ENCODE measurements around the gene STPG3. TPM values are rescaled to one million over a fixed set of nuclear protein-coding genes. Genes with fewer than 3 reads are reported as not detected.

STPG3 gene
- total and polyA plus RNA-seq, 2 of the 13 experiments (the other 11 are each of a cell fraction or from before 2014, with no cell fraction given): not detected

DNA sequence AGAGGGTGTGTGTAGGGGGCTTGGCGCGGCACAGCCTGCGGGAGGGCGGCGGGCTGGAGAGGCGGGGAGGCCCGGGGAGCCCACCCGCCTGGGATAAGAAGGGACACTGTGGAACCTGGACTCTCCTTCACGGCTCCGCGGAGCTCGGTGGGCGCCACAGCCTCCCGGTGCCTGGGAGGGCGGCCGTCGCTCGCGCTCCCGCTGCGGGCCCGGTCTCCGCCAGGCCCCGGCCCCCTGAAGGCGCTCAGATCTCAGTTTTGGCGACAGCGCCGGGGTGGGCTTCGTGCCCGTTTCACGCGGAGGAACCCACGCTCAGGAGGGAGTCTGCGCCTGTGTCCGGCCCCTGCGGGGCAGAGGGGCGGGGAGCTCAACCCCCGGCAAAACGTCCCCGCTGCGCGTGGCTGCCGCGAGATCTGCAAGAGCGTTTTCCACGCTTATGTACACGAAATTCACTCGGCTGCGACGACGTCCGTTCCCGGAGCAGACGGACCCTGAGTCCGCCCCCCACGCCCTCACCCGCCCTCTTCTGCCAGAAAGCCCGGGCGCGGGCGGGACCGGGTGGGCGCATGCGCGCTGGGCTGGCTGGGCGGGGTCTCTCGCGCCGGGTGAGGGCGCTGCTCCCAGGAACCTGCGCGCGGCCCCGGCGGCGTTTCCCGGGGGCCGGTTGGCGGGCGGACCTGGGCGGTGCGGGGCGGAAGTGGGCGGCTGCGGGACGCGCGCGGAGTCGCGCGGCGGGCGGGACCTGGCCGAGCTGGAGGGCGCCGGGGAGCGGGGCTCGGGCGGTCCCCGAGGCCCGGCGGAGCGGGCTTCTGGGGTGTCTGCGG, 3.8 kb downstream of the STPG3 start, which contains the start of gene NELFB (continued):
- TF ChIP-seq, protein P1, sequence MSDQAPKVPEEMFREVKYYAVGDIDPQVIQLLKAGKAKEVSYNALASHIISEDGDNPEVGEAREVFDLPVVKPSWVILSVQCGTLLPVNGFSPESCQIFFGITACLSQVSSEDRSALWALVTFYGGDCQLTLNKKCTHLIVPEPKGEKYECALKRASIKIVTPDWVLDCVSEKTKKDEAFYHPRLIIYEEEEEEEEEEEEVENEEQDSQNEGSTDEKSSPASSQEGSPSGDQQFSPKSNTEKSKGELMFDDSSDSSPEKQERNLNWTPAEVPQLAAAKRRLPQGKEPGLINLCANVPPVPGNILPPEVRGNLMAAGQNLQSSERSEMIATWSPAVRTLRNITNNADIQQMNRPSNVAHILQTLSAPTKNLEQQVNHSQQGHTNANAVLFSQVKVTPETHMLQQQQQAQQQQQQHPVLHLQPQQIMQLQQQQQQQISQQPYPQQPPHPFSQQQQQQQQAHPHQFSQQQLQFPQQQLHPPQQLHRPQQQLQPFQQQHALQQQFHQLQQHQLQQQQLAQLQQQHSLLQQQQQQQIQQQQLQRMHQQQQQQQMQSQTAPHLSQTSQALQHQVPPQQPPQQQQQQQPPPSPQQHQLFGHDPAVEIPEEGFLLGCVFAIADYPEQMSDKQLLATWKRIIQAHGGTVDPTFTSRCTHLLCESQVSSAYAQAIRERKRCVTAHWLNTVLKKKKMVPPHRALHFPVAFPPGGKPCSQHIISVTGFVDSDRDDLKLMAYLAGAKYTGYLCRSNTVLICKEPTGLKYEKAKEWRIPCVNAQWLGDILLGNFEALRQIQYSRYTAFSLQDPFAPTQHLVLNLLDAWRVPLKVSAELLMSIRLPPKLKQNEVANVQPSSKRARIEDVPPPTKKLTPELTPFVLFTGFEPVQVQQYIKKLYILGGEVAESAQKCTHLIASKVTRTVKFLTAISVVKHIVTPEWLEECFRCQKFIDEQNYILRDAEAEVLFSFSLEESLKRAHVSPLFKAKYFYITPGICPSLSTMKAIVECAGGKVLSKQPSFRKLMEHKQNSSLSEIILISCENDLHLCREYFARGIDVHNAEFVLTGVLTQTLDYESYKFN (CRISPR knock-in tag; conservative IDR thresholded peaks at IDR 0.05): no peak
- TF ChIP-seq ATF1 (CRISPR knock-in tag; IDR thresholded peaks at IDR 0.05) (no peak), KLF9 (CRISPR knock-in tag; IDR thresholded peaks at IDR 0.05; ENCODE audit: low read depth) (no peak), KAT8 (CRISPR knock-in tag; IDR thresholded peaks at IDR 0.05) (peak; percentile 42; the same call in 1 of the 2 replicates), PLRG1 (conservative IDR thresholded peaks at IDR 0.05) (no peak), ZNF570 (CRISPR knock-in tag; IDR thresholded peaks at IDR 0.05; ENCODE audit: borderline replicate concordance) (no peak), DNMT3B (CRISPR knock-in tag; conservative IDR thresholded peaks at IDR 0.05) (no peak), ZNF746 (CRISPR knock-in tag; IDR thresholded peaks at IDR 0.05) (peak; percentile 79), CBX1 (IDR thresholded peaks at IDR 0.05; ENCODE audit: low read depth) (no peak), ATM (IDR thresholded peaks at IDR 0.05; ENCODE audit: borderline replicate concordance) (no peak), ZNF724P (CRISPR knock-in tag; IDR thresholded peaks at IDR 0.05; ENCODE audit: borderline replicate concordance) (no peak), FOXC1 (CRISPR knock-in tag; IDR thresholded peaks at IDR 0.05; ENCODE audit: borderline replicate concordance) (no peak; the same call in 1 of the 2 replicates), HMG20B (CRISPR knock-in tag; conservative IDR thresholded peaks at IDR 0.05) (no peak)
- TF ChIP-seq, protein P2, sequence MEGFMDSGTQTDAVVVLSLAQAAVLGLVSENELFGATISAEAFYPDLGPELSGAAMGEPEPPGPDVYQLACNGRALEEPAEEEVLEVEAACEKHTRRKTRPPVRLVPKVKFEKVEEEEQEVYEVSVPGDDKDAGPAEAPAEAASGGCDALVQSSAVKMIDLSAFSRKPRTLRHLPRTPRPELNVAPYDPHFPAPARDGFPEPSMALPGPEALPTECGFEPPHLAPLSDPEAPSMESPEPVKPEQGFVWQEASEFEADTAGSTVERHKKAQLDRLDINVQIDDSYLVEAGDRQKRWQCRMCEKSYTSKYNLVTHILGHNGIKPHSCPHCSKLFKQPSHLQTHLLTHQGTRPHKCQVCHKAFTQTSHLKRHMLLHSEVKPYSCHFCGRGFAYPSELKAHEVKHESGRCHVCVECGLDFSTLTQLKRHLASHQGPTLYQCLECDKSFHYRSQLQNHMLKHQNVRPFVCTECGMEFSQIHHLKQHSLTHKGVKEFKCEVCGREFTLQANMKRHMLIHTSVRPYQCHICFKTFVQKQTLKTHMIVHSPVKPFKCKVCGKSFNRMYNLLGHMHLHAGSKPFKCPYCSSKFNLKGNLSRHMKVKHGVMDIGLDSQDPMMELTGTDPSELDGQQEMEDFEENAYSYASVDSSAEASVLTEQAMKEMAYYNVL (CRISPR knock-in tag; IDR thresholded peaks at IDR 0.05; ENCODE audit: borderline replicate concordance): no peak; the same call in 1 of the 2 replicates
- TF ChIP-seq, protein P3, sequence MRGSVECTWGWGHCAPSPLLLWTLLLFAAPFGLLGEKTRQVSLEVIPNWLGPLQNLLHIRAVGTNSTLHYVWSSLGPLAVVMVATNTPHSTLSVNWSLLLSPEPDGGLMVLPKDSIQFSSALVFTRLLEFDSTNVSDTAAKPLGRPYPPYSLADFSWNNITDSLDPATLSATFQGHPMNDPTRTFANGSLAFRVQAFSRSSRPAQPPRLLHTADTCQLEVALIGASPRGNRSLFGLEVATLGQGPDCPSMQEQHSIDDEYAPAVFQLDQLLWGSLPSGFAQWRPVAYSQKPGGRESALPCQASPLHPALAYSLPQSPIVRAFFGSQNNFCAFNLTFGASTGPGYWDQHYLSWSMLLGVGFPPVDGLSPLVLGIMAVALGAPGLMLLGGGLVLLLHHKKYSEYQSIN (CRISPR knock-in tag; IDR thresholded peaks at IDR 0.05; ENCODE audit: borderline replicate concordance): no peak
- TF ChIP-seq, protein P4, sequence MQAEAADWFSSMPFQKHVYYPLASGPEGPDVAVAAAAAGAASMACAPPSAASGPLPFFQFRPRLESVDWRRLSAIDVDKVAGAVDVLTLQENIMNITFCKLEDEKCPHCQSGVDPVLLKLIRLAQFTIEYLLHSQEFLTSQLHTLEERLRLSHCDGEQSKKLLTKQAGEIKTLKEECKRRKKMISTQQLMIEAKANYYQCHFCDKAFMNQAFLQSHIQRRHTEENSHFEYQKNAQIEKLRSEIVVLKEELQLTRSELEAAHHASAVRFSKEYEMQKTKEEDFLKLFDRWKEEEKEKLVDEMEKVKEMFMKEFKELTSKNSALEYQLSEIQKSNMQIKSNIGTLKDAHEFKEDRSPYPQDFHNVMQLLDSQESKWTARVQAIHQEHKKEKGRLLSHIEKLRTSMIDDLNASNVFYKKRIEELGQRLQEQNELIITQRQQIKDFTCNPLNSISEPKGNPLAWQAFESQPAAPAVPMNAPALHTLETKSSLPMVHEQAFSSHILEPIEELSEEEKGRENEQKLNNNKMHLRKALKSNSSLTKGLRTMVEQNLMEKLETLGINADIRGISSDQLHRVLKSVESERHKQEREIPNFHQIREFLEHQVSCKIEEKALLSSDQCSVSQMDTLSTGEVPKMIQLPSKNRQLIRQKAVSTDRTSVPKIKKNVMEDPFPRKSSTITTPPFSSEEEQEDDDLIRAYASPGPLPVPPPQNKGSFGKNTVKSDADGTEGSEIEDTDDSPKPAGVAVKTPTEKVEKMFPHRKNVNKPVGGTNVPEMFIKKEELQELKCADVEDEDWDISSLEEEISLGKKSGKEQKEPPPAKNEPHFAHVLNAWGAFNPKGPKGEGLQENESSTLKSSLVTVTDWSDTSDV (CRISPR knock-in tag; IDR thresholded peaks at IDR 0.05): 0 out of 2 replicates have a peak, but pooled peaks have one; percentile 27
- TF ChIP-seq, protein P5, sequence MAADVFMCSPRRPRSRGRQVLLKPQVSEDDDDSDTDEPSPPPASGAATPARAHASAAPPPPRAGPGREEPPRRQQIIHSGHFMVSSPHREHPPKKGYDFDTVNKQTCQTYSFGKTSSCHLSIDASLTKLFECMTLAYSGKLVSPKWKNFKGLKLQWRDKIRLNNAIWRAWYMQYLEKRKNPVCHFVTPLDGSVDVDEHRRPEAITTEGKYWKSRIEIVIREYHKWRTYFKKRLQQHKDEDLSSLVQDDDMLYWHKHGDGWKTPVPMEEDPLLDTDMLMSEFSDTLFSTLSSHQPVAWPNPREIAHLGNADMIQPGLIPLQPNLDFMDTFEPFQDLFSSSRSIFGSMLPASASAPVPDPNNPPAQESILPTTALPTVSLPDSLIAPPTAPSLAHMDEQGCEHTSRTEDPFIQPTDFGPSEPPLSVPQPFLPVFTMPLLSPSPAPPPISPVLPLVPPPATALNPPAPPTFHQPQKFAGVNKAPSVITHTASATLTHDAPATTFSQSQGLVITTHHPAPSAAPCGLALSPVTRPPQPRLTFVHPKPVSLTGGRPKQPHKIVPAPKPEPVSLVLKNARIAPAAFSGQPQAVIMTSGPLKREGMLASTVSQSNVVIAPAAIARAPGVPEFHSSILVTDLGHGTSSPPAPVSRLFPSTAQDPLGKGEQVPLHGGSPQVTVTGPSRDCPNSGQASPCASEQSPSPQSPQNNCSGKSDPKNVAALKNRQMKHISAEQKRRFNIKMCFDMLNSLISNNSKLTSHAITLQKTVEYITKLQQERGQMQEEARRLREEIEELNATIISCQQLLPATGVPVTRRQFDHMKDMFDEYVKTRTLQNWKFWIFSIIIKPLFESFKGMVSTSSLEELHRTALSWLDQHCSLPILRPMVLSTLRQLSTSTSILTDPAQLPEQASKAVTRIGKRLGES (CRISPR knock-in tag; IDR thresholded peaks at IDR 0.05; ENCODE audit: borderline replicate concordance): no peak

Data from HepG2 (cell line).